ENCODE results near the gene TASP1. TPM values are rescaled to one million over a fixed set of nuclear protein-coding genes. Genes with fewer than 3 reads are reported as not detected.

TASP1 gene
- total and polyA plus RNA-seq, 7 experiments from 2014 or later: 10.6 to 19.3 (median 13.3) TPM

DNA sequence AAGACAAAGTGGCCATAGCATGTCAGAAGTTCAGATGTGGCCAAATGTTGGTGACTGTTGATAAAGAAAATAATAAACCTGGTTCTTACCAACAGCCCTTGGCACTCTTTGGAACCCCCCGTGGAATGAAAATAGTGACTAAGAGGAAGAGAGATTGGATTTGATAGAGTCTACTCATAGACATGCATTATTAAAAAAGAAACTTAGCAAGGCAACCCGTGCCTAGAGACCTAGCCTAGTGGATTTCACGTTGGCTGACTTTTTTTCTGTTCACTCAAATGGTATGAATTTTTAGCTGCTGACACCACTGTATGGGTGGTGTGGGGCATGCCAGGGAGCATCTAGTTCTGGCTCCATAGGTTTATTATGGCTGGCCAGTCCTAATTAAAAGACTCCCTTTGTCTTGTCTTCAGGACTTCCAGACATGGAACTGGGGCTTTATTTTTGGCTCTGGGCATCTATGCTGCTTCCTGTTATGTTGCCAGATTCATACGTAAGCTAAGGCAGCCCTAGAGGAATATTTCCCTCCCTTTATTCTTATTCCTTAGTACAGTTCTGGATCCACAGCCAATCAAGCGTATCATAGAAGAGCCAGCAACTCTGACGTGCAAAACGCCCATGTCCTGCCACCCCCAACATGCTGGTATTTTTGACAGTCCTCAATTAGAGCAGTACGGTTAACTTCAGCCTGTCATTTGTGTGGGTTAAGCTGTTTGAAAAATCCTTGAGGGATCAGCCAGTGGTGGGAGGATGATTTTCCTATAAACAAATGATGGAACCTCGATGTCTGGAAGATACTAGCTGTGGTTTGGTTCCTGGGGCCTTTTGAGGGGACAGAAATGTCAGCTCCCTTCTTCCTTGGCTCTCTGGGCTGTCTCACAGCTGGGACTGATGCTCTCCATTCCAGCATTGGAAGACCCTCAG is 290.2 kb downstream of the TASP1 start:
- Mint-ChIP-seq H3K27ac (no peak overlapping the region), H3K4me3 (no peak overlapping the region), H3K27me3 (peaks cover 0 to 5% (median 0%) of the 10 kb centered on the region in 5 donors), H3K9me3 (peaks cover 0 to 3% (median 0%) of the 10 kb centered on the region in 11 donors), H3K4me1 (no peaks in the 10 kb centered on the region), H3K36me3 (peaks cover 0 to 5% (median 0%) of the 10 kb centered on the region in 5 donors)
- CTCF ChIA-PET: no interaction called here
- Histone ChIP-seq H3K36me3 (ENCODE audit: control insufficient read depth in 2 of 3, insufficient read depth in 3 of 3, low read length in 3 of 3) (no peaks in the 10 kb centered on the region), H3K27me3 (ENCODE audit: control insufficient read depth in 2 of 2, insufficient read depth in 2 of 2, low read length in 2 of 2) (no peaks in the 10 kb centered on the region), H3K4me1 (ENCODE audit: control insufficient read depth in 2 of 2, insufficient read depth in 2 of 2, low read length in 2 of 2) (no peaks in the 10 kb centered on the region), H3K9me3 (ENCODE audit: control insufficient read depth in 2 of 3, low read length in 3 of 3) (no peaks in the 10 kb centered on the region), H3K4me3 (ENCODE audit: low read length) (no peak overlapping the region), H3K27ac (ENCODE audit: low read depth, low read length) (no peak overlapping the region)
- POLR2A ChIA-PET: no interaction called here
- DNase-seq (no peak), ATAC-seq (no peak)
- intact Hi-C loops (cut with micrococcal nuclease): no loop called here

DNA sequence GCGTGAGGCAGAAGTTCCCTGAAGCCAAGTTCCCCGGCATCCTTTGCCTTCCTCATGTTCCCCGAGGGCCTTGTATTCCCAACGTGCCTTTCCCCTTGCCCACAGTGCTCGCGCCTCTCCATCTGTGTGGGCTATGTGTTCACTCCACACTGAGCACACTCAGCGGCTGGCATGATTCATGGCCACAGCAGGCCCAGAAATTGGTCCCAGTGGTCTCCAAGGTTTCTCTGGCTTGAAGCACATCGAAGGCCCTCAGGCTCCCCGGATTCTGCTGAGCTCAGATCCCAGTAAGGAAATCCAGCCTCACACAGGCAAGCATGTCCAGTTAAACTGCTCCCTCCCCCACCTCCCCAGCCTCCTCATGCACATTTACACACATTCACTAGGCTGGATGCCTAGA is 294.1 kb downstream of the TASP1 start:
- no peaks in the 10 kb centered on the region for H3K4me1 Mint-ChIP-seq
- H3K27me3 ChIP-seq (ENCODE audit: control insufficient read depth in 2 of 2, insufficient read depth in 2 of 2, low read length in 2 of 2): no peaks in the 10 kb centered on the region
- peaks cover 0 to 3% (median 0%) of the 10 kb centered on the region in 11 donors for H3K9me3 Mint-ChIP-seq
- DNase-seq: no peak
- CTCF ChIA-PET: no interaction called here
- H3K4me1 ChIP-seq (ENCODE audit: control insufficient read depth in 2 of 2, insufficient read depth in 2 of 2, low read length in 2 of 2): no peaks in the 10 kb centered on the region
- no peak overlapping the region for H3K27ac ChIP-seq (ENCODE audit: low read depth, low read length)
- peaks cover 0 to 5% (median 0%) of the 10 kb centered on the region in 5 donors for H3K36me3 Mint-ChIP-seq
- no peaks in the 10 kb centered on the region for H3K9me3 ChIP-seq (ENCODE audit: control insufficient read depth in 2 of 3, low read length in 3 of 3)
- H3K4me3 ChIP-seq (ENCODE audit: low read length): no peak overlapping the region
- ATAC-seq: no peak
- H3K27me3 Mint-ChIP-seq: peaks cover 0 to 5% (median 0%) of the 10 kb centered on the region in 5 donors
- intact Hi-C loops (cut with micrococcal nuclease): no loop called here
- H3K4me3 Mint-ChIP-seq: no peak overlapping the region
- no peaks in the 10 kb centered on the region for H3K36me3 ChIP-seq (ENCODE audit: control insufficient read depth in 2 of 3, insufficient read depth in 3 of 3, low read length in 3 of 3)
- POLR2A ChIA-PET: no interaction called here
- no peak overlapping the region for H3K27ac Mint-ChIP-seq

DNA sequence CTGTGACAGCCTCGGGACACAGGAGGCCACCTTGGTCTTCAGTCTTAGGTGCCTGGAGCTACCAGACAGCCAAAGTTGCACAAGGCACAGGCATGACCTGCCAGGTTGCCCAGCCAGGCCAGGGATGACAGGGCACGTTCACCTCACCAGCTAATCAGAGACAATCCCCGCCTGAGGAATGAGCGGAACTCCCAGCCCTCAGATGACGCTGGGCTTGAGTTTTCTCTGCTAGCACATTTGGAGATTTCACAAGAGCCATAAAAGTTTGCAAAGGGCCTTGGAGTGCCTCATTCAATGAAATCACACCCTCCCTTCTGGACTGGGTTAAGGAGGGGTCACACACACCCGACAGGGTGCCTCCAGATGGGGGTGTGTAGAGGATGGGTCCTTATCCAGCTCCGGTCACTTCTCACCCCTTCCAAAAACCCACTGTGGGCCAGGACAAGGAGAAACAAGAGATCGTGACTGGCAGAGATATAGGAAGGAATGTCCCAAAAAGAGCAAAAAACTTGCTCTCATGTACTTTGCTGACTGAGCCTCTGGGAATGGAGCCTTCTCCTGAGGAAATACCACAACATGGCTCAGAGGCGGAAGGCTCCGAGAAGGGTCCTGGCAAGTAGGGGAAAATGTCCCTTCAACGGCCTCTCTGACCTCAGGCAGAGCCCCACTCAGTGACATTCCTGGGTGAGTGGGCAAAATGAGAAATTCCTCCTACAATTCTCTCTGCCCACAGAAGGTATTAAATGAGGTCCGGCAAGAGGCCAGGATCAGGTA is 296.1 kb downstream of the TASP1 start:
- no peaks in the 10 kb centered on the region for H3K36me3 ChIP-seq (ENCODE audit: control insufficient read depth in 2 of 3, insufficient read depth in 3 of 3, low read length in 3 of 3)
- Mint-ChIP-seq H3K27me3 (peaks cover 0 to 5% (median 0%) of the 10 kb centered on the region in 5 donors), H3K4me1 (peaks cover 0 to 6% (median 0%) of the 10 kb centered on the region in 7 donors), H3K4me3 (no peak overlapping the region), H3K27ac (no peak overlapping the region), H3K9me3 (peaks cover 0 to 3% (median 0%) of the 10 kb centered on the region in 11 donors), H3K36me3 (peaks cover 0 to 5% (median 0%) of the 10 kb centered on the region in 5 donors)
- ChIA-PET CTCF (no interaction called here), POLR2A (no interaction called here)
- intact Hi-C loops (cut with micrococcal nuclease): no loop called here
- H3K4me1 ChIP-seq (ENCODE audit: control insufficient read depth in 2 of 2, insufficient read depth in 2 of 2, low read length in 2 of 2): no peaks in the 10 kb centered on the region
- H3K27me3 ChIP-seq (ENCODE audit: control insufficient read depth in 2 of 2, insufficient read depth in 2 of 2, low read length in 2 of 2): no peaks in the 10 kb centered on the region
- DNase-seq: no peak
- H3K27ac ChIP-seq (ENCODE audit: low read depth, low read length): no peak overlapping the region
- H3K9me3 ChIP-seq (ENCODE audit: control insufficient read depth in 2 of 3, low read length in 3 of 3): no peaks in the 10 kb centered on the region
- H3K4me3 ChIP-seq (ENCODE audit: low read length): no peak overlapping the region
- no peak for ATAC-seq

DNA sequence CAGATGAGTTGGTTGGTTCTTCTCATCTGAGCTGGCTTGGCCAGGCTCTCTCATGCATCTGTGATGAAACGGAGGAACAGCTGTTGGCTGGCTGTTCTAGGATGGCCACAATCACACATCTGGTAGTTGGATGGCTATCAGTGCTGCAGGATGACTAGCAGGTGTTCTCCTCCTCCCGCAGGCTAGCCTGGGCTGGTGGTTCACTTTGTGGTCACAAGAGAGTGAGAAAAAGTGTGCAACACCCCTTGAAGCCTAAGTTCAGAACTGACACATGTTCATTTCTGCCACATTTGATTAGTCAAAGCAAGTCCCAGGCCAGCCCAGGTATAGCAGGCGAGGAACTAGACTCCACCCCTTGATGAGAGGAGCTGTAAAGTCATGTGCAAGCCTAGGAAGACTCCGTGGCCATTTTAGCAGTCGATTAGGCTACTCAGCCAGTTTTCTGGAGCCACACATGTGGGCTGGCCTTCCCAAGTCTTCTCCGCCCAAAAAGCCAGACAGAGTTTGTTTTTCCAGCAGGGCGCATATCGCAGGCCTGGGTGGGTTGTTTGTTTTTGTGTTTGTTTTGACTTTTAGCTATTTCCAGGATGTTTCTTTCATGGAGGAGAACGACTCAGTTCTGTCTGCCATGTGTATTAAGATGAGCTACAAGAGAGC is 296.9 kb downstream of the TASP1 start:
- POLR2A ChIA-PET: no interaction called here
- H3K27ac ChIP-seq (ENCODE audit: low read depth, low read length): no peak overlapping the region
- H3K36me3 Mint-ChIP-seq: peaks cover 0 to 5% (median 0%) of the 10 kb centered on the region in 5 donors
- H3K36me3 ChIP-seq (ENCODE audit: control insufficient read depth in 2 of 3, insufficient read depth in 3 of 3, low read length in 3 of 3): no peaks in the 10 kb centered on the region
- peaks cover 0 to 3% (median 0%) of the 10 kb centered on the region in 11 donors for H3K9me3 Mint-ChIP-seq
- H3K27ac Mint-ChIP-seq: no peak overlapping the region
- no peak for DNase-seq
- H3K9me3 ChIP-seq (ENCODE audit: control insufficient read depth in 2 of 3, low read length in 3 of 3): no peaks in the 10 kb centered on the region
- no peaks in the 10 kb centered on the region for H3K27me3 ChIP-seq (ENCODE audit: control insufficient read depth in 2 of 2, insufficient read depth in 2 of 2, low read length in 2 of 2)
- no peak overlapping the region for H3K4me3 ChIP-seq (ENCODE audit: low read length)
- ATAC-seq: no peak
- H3K4me1 Mint-ChIP-seq: peaks cover 0 to 6% (median 0%) of the 10 kb centered on the region in 7 donors
- H3K4me1 ChIP-seq (ENCODE audit: control insufficient read depth in 2 of 2, insufficient read depth in 2 of 2, low read length in 2 of 2): no peaks in the 10 kb centered on the region
- H3K27me3 Mint-ChIP-seq: peaks cover 0 to 5% (median 0%) of the 10 kb centered on the region in 5 donors
- intact Hi-C loops (cut with micrococcal nuclease): no loop called here
- H3K4me3 Mint-ChIP-seq: no peak overlapping the region
- CTCF ChIA-PET: no interaction called here

DNA sequence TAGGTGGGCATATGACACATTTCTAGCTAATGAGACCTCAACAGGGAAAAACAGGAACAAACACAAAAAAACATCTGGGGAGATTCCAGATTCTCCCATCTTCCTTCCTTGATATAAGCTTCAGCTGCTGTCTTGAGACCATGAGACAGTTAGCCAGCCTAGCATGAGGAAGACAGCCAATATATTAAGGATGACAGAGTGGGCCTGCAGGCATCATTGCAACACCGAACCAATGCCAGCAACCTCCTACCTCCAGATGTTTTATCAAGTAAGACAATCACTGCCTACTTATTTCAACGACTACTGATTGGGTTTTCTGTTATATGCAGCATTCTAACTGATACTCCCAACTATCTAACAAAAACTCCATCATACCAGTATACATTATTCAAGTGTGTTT is 298.6 kb downstream of the TASP1 start:
- H3K9me3 ChIP-seq (ENCODE audit: control insufficient read depth in 2 of 3, low read length in 3 of 3): no peaks in the 10 kb centered on the region
- intact Hi-C loops (cut with micrococcal nuclease): no loop called here
- Mint-ChIP-seq H3K4me3 (no peak overlapping the region), H3K36me3 (peaks cover 0 to 5% (median 0%) of the 10 kb centered on the region in 5 donors), H3K9me3 (peaks cover 0 to 3% (median 0%) of the 10 kb centered on the region in 11 donors), H3K27me3 (peaks cover 0 to 5% (median 0%) of the 10 kb centered on the region in 5 donors), H3K27ac (no peak overlapping the region), H3K4me1 (peaks cover 0 to 6% (median 0%) of the 10 kb centered on the region in 7 donors)
- no peak for DNase-seq
- no peaks in the 10 kb centered on the region for H3K4me1 ChIP-seq (ENCODE audit: control insufficient read depth in 2 of 2, insufficient read depth in 2 of 2, low read length in 2 of 2)
- H3K27ac ChIP-seq (ENCODE audit: low read depth, low read length): no peak overlapping the region
- CTCF ChIA-PET: no interaction called here
- no peaks in the 10 kb centered on the region for H3K36me3 ChIP-seq (ENCODE audit: control insufficient read depth in 2 of 3, insufficient read depth in 3 of 3, low read length in 3 of 3)
- H3K27me3 ChIP-seq (ENCODE audit: control insufficient read depth in 2 of 2, insufficient read depth in 2 of 2, low read length in 2 of 2): no peaks in the 10 kb centered on the region
- POLR2A ChIA-PET: no interaction called here
- no peak overlapping the region for H3K4me3 ChIP-seq (ENCODE audit: low read length)
- no peak for ATAC-seq
